ENCODE data around the gene ZNF19.

GRCh38 chr16:71536752-71537499 lies 47.8 kb upstream of the ZNF19 start:
- TF ChIP-seq EZH2phosphoT487 (conservative IDR thresholded peaks at IDR 0.05; ENCODE audit: low read length) (no peak), CTCF (IDR thresholded peaks at IDR 0.05; ENCODE audit: insufficient read depth, low read length, poor library complexity, severe bottlenecking) (no peak)

Data from SU-DHL-6 (cell line).